Measurements from ENCODE around the gene SLC22A31.
"Not testable (repeated sequence)": the region's sequence is repeated elsewhere in the genome, so short reads cannot be mapped to it uniquely, and the experiment has no call there.

SLC22A31 gene

DNA sequence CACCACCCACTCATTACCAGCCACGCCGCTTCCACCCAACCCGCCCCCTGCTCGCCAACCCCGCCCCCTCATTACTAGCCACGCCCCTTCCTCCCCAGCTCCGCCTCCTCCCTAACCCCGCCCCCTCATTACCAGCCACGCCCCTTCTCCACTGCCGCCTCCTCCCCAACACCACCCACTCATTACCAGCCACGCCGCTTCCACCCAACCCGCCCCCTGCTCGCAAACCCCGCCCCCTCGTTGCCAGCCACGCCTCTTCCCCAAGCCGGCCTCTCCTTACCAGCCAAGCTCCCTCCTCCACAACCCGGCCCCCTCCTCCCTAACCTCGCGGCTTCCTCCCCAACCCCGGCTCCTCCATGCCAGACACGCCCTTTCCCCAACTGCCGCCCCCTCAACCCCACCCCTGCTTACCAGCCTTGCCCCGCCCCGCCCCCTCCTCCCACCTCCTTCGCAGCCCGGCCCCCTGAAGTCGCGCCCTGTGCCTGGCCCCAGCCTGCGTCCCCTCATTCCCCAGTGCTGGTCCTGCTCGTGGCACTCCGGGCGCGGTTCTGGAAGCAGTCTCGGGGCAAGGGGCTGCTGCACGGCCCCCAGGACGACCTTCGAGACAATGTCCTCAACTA is 7.3 kb downstream of the SLC22A31 start:
- no peak for DNase-seq

- not testable (repeated sequence) for DNase-seq
Observed at GRCh38 chr16:89192186-89192955, 8.0 kb downstream of the SLC22A31 start.

GRCh38 chr16:89191901-89192185 is 8.5 kb downstream of the SLC22A31 start:
- no peak for DNase-seq

GRCh38 chr16:89191033-89191900 is 9.1 kb downstream of the SLC22A31 start:
- DNase-seq: no peak

- no peak for DNase-seq
Observed at GRCh38 chr16:89190150-89190958, 10.0 kb downstream of the SLC22A31 start.

GRCh38 chr16:89189358-89190025 is 10.8 kb downstream of the SLC22A31 start:
- DNase-seq: no peak

- not testable (repeated sequence) for DNase-seq
Observed at GRCh38 chr16:89188471-89189357, 11.6 kb downstream of the SLC22A31 start.

DNA sequence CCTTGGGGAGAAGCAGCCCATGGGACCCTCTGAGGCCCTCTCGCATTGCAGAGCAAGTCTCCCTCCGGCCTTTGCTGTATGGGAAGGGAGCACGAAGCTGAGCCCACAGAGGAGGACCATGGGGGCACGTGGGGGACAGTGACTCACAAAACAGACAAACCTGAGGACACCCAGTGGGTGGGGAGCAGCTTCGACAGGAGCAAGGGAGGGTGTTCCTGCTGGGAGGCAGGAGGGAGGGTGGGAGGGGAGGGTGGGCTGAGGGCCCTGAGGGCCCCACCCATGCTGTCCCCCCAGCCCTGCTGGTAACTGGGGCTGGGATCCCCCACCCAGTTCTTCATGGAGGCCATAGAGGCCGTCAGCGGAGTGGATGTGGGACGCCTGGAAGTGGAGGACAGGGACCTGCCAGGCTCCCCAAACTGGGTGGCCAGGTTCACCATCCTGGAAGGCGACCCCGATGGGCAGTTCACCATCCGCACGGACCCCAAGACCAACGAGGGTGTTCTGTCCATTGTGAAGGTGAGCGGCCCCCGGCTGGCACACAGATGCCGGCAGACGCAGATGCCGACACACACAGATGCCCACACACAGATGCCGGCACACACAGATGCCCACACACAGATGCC is 12.5 kb downstream of the SLC22A31 start:
- no peak for DNase-seq

- no peak for DNase-seq
Observed at GRCh38 chr16:89187032-89187769, 13.1 kb downstream of the SLC22A31 start.

DNA sequence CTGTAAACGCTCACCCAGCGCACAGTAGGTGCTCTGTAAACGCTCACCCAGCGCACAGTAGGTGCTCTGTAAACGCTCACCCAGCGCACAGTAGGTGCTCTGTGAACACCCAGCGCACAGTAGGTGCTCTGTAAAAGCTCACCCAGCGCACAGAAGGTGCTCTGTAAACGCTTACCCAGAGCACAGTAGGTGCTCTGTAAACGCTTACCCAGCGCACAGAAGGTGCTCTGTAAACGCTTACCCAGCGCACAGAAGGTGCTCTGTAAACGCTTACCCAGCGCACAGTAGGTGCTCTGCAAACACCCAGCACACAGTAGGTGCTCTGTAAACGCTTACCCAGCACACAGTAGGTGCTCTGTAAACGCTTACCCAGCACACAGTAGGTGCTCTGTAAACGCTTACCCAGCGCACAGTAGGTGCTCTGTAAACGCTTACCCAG is 13.7 kb downstream of the SLC22A31 start:
- DNase-seq: not testable (repeated sequence)

- not testable (repeated sequence) for DNase-seq
Observed at GRCh38 chr16:89185887-89186592, 14.3 kb downstream of the SLC22A31 start.

GRCh38 chr16:89184933-89185794 is 15.2 kb downstream of the SLC22A31 start:
- DNase-seq: no peak

- no peak for DNase-seq
Observed at GRCh38 chr16:89184677-89184932, 15.7 kb downstream of the SLC22A31 start.

- DNase-seq: no peak
Observed at GRCh38 chr16:89183975-89184676, 16.2 kb downstream of the SLC22A31 start.

DNA sequence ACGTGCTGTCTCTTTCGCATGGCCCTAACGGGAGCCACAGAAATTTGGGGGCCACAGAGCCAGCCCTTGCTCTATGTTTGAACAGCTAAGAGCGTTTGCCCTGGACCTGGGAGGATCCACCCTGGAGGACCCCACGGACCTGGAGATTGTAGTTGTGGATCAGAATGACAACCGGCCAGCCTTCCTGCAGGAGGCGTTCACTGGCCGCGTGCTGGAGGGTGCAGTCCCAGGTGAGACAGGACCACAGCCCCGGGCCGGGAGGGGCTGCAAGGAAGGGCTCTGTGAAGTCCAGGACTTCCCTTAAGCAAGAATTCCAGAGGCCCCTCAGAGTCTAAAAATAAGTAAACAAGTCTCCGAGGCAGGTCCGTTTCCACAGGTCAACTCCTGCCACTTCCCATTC is 16.9 kb downstream of the SLC22A31 start:
- DNase-seq: no peak

- no peak for DNase-seq
Observed at GRCh38 chr16:89179656-89180315, 20.6 kb downstream of the SLC22A31 start.

- DNase-seq: no peak
Observed at GRCh38 chr16:89179148-89179484, 21.2 kb downstream of the SLC22A31 start.
